Stimulated activated naive CD8-positive, alpha-beta T cell treated with anti-CD3 and anti-CD28 coated beads, Interleukin-15, Interleukin-2, amounts not matched to agents 100 U/mL and 50 U/mL, for 24 hours (primary cell): ENCODE measurements around the gene F7.
"Not testable (repeated sequence)": the region's sequence is repeated elsewhere in the genome, so short reads cannot be mapped to it uniquely, and the experiment has no call there.

Experiments used
- ATAC-seq: fragments of 150-1000 bp; cut with Tn5 transposase; one replicate; pipeline ENCODE4 v1.10.0; 2021
- DNase-seq: peaks from one replicate; pipeline ENCODE4 v3.0.0; 2021

F7 gene

DNA sequence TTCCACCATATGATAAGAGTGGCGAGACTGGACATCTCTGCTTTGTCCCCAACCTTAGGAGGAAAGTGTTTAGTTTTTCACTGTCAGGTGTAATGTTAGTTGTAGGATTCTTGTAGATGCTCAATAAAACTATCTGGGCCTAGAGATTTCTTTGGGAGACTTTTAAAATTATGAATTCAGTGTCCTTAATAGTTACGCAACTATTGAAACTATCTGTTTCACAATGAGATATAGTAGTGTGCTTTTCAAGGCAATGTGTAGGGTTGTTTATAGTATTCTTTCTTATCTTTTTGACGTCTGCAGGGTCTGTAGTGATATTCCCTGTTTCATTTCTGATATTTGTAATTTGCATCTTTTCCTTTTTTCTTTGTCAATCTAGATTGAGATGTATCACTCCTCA is 33.2 kb upstream of the F7 start:
- no peak for DNase-seq
- ATAC-seq, result no peak

DNA sequence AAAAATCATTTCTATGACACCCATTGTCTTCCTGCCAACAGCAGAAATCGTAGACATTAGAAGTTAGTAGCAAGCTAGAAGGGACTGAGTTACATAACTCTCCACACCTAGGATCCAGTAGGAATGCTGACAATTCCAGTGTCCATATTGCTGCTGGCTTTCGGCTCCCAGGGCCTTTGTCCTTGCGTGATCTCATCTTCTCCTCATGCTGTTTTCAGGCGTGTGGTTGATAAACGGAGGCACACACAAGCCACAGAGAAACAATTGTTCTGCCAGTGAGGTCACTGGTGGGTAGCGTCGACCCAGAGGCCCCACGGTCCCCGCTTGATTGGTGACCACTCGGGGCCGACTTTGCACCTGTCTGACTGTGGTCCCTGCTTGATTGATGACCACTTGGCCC is 31.6 kb upstream of the F7 start:
- DNase-seq (no peak), ATAC-seq (no peak)

DNA sequence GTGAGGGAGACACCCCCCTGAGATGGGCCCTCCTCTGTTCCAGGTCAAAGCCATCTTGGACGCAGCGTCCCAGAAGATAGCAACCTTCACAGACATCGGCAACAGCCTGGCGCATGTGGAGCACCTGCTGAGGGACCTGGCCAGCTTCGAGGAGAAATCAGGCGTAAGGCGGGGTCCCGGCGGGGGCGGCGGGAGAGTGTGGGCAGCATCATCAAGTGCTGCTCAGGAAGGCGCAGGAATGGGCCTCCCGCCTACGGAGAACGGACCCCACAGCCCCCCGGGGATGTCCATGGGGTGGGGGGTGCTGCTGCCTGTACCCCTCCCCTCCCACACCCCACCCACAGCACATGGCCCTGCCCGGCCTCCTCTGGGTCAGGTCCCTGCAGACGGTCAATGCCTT is 31.2 kb upstream of the F7 start:
- no peak for ATAC-seq

GRCh38 chr13:113074876-113075275 is 30.7 kb upstream of the F7 start:
- no peak for ATAC-seq
- no peak for DNase-seq

More for the DNA sequence above, 31.2 kb upstream of the F7 start:
- no peak for DNase-seq

GRCh38 chr13:113075711-113076110 is 29.9 kb upstream of the F7 start:
- no peak for ATAC-seq

GRCh38 chr13:113076681-113077401 is 28.8 kb upstream of the F7 start:
- DNase-seq, result no peak
- no peak for ATAC-seq

More at GRCh38 chr13:113075711-113076110, 29.9 kb upstream of the F7 start:
- DNase-seq, result no peak

DNA sequence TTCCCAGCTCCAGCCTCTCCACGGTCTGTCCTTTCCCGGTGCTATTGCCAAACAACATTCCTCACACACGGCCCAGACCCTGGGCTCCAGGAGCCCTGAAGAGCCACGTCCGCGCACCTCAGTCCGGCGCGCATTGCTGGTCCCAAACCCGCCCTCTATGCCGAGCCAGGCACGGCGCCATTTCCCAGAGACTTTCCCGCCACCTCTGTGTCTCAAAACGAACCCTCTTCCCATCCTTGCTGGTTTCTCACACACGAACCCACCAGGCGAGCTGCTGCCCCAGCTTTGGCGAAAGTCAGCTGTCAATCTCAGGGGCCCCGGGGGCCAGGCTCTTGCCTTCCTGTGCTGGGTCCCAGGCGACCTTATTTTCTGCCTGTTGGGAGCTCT is 28.0 kb upstream of the F7 start:
- ATAC-seq (no peak), DNase-seq (no peak)

- ATAC-seq (no peak), DNase-seq (no peak)
Measured at GRCh38 chr13:113077953-113078901, 27.4 kb upstream of the F7 start.

DNA sequence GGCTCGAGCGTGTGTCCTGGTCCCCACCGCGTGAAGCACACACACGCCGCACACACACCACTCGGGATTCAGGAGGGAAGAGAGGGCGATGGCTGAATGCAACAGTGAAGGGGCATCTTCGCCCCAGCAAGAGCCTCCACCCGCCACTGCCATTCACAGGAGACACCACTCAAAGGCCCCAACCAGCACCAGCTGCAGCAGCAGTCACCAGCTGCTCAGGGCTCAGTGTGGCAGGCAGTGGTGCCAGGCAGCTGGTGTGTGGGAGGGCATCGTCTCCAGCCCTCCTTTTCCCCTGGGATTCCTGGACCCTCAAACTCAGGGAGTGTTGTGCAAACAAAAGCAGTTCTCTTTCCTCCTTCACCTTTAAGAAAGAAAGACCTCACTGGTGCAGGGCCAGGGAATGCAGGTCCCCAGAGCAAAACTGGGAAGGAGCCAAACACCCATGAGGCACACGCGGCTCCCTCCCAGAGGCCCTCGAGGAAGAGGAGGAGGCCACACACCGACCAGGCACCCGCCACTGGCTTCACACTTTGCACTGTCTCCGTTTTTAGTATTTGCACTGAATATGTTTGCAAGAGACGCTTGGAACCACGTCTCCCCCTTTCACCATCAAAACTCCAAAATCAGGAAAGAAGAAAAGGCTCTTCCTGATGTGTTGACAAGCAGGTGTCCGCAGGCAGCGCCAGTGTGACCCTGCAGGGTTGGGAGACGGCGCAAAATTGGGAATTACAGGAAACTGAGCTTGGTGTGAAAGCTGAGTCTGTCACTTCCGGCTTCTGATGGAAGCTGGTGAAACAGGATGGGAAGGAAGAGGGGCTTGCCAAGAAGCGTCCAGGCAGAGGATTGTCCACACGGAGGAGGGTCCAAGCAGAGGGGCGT is 26.4 kb upstream of the F7 start:
- ATAC-seq, result no peak
- DNase-seq, result no peak

- ATAC-seq, DNase-seq: not testable (repeated sequence)
Measured at GRCh38 chr13:113079781-113080080, 25.9 kb upstream of the F7 start.

DNA sequence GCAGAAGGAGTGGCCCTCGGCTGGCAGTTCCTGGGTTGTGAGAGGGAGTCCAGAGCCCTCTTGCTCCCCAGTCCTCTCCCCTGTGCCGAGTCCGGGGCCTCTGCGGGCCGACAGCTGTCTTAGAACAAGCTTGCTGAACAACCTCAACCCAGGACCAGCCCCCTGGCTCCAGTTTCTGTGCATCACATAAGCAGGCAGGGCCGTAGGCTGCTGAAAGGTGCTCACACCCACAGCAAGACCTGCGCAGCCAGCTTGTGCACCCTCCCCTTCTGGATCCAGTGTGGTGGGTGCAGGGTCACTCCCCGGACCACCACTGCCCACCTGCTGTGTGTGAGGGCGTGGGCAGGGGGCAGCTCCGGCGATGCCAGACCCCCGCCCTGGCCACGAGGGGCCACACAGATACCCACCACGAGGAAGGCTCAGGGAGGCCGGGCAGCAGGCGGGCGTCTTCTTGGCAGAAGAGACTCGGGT is 25.2 kb upstream of the F7 start:
- ATAC-seq, result no peak

DNA sequence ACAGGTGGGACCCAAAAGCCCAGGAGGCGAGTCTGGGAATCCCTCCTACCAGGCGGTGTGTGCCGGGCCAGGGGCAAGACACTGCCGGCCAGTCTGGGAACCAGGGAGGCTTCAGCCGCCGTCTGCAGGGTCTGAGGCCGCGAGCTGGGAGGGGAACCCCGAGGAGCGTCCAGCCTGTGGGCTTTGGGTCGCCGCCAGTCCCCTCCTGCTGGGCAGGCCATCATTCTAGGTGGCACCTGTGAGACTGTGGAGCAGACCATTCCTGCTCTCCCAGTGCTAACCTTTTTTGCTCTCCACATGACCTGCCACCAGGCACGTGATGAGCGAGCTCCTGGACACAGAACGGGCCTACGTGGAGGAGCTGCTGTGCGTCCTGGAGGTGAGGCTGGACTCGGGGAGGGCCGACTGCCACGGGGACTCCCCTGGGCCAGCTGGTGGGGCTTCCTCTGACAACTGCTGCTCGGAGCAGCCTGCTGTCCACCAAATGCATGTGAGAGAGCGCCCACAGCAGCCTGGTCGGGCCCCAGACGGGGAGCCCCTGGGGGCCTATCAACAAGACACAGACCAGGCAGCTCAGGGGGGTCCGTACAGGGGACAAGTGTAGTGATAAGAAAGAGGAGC is 24.6 kb upstream of the F7 start:
- DNase-seq (no peak), ATAC-seq (no peak)

More for the DNA sequence above, 25.2 kb upstream of the F7 start:
- no peak for DNase-seq

DNA sequence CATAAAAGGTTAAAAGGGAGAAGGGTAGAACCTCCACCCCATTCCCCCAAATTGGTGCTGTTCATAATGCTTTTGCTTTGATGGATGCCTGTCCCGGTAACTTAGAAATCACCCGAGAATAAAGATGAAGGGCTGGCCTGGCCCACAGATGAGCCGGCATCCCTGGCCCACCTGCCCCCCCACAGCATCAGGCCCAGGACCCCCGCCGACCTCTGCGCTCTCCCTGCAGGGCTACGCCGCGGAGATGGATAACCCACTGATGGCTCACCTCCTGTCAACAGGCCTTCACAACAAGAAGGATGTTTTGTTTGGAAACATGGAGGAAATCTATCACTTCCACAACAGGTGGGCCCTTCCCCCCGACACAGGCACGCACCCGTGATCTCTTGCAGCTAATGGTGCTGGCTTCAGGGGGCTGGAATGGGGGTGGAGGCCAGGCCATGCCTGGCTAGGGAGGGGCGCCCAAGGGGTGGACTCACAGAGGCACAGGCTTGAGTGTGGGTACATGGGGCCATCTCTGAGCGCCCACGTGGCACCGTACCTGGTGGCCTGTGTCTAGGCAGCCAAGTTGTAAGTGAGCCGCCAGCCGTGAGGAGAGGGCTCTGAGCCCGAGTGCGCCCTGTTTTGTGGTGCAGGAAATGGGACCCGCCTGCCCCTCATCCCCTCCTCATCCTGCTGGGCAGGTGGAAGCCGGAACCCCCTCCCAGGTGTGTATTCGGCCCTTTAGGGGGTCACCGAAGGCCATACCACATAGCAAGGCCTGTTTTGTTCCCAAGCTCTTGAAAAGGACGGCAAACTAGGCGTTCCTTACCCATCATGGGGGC is 23.2 kb upstream of the F7 start:
- ATAC-seq, result no peak

GRCh38 chr13:113083022-113083373 is 22.6 kb upstream of the F7 start:
- DNase-seq (no peak), ATAC-seq (no peak)

More for the DNA sequence above, 23.2 kb upstream of the F7 start:
- DNase-seq, result no peak

- no peak for DNase-seq
- ATAC-seq, result no peak
Measured at GRCh38 chr13:113083402-113084061, 22.1 kb upstream of the F7 start.

DNA sequence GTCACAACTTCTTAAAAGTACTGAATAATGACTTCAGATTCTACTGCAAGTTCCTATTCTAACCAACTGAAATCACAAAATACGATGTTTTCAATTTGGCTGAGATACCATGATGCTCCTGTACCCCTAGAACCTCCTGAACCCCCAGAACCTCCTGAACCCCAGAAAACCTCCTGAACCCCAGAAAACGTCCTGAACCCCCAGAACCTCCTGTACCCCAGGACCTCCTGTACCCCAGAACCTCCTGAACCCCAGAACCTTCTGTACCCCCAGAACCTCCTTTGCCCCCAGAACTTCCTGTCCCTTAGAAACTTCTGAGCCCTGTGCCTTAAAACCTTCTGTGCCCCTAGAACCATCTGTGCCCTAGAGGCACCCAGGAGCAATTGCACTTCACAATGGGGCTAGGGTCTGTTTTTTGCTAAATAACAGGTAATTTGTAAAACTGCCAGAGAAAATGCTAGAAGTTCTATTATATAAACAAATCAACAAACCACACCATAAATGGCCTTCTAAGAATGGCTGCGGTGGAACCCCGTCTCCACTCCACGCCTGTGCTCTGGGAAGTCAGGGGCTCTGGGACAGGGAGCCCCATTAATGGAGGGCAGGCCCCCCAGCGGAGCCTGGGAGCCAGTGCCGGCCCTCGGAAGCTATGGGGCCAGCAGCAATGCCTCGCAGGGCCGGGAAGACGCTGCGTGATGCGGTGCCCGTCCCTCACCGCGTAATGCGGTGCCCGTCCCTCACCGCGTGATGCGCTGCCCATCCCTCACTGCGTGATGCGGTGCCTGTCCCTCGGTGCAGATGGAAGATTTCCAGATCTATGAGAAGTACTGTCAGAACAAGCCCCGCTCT is 21.3 kb upstream of the F7 start:
- DNase-seq (no peak), ATAC-seq (no peak)

- no peak for ATAC-seq
Measured at GRCh38 chr13:113084943-113085540, 20.5 kb upstream of the F7 start.

DNA sequence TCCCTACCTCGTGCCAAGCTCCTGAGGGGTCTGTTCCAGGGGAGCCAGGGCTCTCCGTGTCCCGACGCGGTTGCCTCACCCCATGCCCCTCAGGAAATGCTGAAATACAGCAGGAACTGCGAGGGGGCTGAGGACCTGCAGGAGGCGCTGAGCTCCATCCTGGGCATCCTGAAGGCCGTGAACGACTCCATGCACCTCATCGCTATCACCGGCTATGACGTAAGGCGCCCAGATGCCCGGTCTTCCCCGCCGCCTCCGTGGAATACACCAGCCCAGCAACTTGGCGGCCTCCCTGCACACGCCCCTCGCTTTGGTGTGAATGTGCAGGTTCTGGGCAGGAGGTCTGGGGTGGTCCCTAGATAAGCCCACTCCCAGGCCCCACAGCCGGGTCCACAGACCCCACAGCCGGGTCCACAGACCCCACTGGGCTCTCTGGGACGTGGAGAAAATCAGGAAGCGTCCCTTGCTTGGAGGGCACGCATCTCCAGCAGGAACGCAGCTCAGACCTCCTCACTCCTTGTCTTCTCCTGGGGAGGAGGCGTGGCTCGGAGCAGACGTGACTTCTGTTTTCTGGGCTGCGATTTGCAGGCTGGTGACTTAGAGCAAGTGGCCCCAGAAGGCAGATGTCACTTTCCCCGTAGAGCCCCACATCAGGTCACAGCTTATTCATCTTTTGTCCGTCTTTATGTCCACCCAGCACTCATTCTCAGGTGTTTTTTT is 19.4 kb upstream of the F7 start:
- DNase-seq (no peak), ATAC-seq (no peak)

More at GRCh38 chr13:113084943-113085540, 20.5 kb upstream of the F7 start:
- no peak for DNase-seq
